ENCODE results near the gene ATXN2.

GRCh38 chr12:111426344-111427185, 172.6 kb downstream of the ATXN2 start:
- TF ChIP-seq, protein P1, sequence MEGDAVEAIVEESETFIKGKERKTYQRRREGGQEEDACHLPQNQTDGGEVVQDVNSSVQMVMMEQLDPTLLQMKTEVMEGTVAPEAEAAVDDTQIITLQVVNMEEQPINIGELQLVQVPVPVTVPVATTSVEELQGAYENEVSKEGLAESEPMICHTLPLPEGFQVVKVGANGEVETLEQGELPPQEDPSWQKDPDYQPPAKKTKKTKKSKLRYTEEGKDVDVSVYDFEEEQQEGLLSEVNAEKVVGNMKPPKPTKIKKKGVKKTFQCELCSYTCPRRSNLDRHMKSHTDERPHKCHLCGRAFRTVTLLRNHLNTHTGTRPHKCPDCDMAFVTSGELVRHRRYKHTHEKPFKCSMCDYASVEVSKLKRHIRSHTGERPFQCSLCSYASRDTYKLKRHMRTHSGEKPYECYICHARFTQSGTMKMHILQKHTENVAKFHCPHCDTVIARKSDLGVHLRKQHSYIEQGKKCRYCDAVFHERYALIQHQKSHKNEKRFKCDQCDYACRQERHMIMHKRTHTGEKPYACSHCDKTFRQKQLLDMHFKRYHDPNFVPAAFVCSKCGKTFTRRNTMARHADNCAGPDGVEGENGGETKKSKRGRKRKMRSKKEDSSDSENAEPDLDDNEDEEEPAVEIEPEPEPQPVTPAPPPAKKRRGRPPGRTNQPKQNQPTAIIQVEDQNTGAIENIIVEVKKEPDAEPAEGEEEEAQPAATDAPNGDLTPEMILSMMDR (IDR thresholded peaks at IDR 0.05): no peak
- TF ChIP-seq POLR2A (IDR thresholded peaks at IDR 0.05): no peak
